H1 (cell line): ENCODE data around the gene TGFA. TPM values are rescaled to one million over a fixed set of nuclear protein-coding genes. Genes with fewer than 3 reads are reported as not detected.

Source experiments
- BCL11A ChIP-seq, 2 experiments: IDR thresholded peaks; one replicate each; pipeline ENCODE4 v1.6.1; 2011; ENCODE audit warnings: low read depth in 2 of 2, low read length in 2 of 2, mild to moderate bottlenecking in 2 of 2
- EGR1 ChIP-seq: IDR thresholded peaks from 2 replicates; pipeline ENCODE4 v1.6.1; 2011; ENCODE audit warnings: low read depth, low read length, borderline replicate concordance
- JUND ChIP-seq: IDR thresholded peaks from 2 replicates; pipeline ENCODE4 v1.6.1; 2011; ENCODE audit warnings: mild to moderate bottlenecking, improper control_type of control experiment, low read length
- RXRA ChIP-seq: IDR thresholded peaks from 2 replicates; pipeline ENCODE4 v1.6.1; 2011; ENCODE audit warnings: low read depth, mild to moderate bottlenecking, low read length, moderate library complexity; ENCODE audit not compliant: insufficient read depth
- SRF ChIP-seq: IDR thresholded peaks from 2 replicates; pipeline ENCODE4 v1.6.1; 2011; ENCODE audit warnings: mild to moderate bottlenecking, low read depth, low read length, moderate library complexity
- polyA plus RNA-seq, 7 experiments: library from polyadenylated mRNA; depleted of rRNA in 3 of 7; stranded (reverse) in 5 of 7; unstranded in 2 of 7; fragments of >200 nt in 5 of 7; fragments of 200-250 nt in 2 of 7; gene quantifications; 1 replicate in 5 of 7; 2 replicates in 1 of 7; 4 replicates in 1 of 7; pipeline versions ENCODE4 v1.2.1 to v1.2.3, GENCODE V29; 2011 to 2013; ENCODE audit warnings: missing spikeins in 2 of 7, mixed read lengths in 2 of 7
- total RNA-seq: library from RNA; stranded (reverse); fragmentation: NEBNext Ultra II Directional; extraction: Animal tissue kit (Norgen Biotek cat#: 25700); gene quantifications from 2 replicates; pipeline ENCODE4 v1.2.1, GENCODE V29; 2021
- TF ChIP-seq, protein P1 (sequence below): IDR thresholded peaks from 2 replicates; pipeline ENCODE4 v1.6.1; 2012; ENCODE audit warnings: inconsistent platforms

TGFA gene
- total and polyA plus RNA-seq, 2 of the 8 experiments (the other 6 are each of a cell fraction or from before 2014, with no cell fraction given): 1.8 to 3.7 TPM

DNA sequence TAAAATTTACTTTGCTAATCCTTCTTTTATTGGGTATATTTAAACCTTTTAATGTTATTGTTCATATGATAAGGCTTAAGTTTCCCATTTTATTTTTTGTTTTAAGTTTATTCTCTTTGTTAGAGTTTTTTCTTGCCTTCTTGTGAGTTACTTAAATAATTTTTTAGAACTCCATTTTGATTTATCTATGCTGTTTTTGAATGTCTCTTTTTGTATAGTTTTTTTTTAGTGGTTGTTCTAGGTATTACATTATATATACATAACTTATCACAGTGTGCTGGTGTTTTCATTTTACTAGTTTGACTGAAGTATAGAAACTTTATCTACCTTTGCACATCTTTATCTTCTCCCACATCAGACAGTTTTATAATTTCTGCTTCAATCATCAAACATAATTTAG, 49.4 kb upstream of the TGFA start (continued):
- TF ChIP-seq SRF (no peak), RXRA (no peak), JUND (no peak), EGR1 (no peak), BCL11A (IDR thresholded peaks at IDR 0.05; ENCODE audit: low read depth in 2 of 2, low read length in 2 of 2) (no peak)
- TF ChIP-seq, protein P1, sequence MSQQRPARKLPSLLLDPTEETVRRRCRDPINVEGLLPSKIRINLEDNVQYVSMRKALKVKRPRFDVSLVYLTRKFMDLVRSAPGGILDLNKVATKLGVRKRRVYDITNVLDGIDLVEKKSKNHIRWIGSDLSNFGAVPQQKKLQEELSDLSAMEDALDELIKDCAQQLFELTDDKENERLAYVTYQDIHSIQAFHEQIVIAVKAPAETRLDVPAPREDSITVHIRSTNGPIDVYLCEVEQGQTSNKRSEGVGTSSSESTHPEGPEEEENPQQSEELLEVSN: no peak
